GM21737 (cell line): ENCODE measurements around the gene ANK3.
"Not testable (repeated sequence)": the region's sequence is repeated elsewhere in the genome, so short reads cannot be mapped to it uniquely, and the experiment has no call there.

Experiments used
- ATAC-seq: cut with Tn5 transposase; IDR thresholded peaks from one replicate; pipeline ENCODE4 v1.9.1; 2021; ENCODE audit warnings: mild to moderate bottlenecking, moderate library complexity; ENCODE audit not compliant: unreplicated experiment

Gene ANK3

DNA sequence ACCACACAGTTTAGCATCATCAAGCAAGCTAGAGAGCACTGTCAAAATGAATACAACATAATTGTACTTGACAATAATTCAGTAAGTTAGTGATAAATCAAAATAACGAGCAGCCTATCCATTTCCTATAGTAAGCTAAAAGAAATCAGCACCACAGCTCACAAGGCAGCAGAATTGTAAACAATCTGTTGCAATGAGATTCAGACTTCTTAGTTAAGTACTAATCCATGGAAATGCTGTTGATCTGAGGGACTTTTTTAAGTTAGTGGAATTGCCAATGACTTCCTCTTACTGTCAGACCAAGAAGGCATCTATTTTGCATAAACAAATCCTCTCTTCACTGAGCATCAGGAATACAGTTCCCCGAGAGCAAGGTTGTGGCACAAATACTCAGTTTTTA, 346.8 kb downstream of the ANK3 start:
- ATAC-seq: no peak

DNA sequence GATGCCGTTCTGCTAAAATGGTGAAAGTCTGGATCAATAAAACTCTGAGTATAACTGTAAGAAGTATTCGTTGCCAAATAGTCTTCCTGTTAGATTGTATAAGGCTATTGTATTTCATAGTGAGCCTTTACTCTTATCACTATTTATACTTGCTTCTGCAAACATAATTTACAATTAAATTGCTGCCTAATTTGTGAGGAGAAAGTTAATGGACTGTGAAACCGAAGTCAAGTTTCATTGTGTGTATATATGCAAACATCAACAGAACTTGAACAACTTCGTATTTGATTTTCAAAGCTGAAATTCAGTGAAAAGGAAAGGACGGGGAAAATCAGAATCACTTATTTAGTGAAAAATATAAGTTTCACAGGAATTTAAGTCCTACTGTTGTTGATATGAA, 347.4 kb downstream of the ANK3 start:
- no peak for ATAC-seq

DNA sequence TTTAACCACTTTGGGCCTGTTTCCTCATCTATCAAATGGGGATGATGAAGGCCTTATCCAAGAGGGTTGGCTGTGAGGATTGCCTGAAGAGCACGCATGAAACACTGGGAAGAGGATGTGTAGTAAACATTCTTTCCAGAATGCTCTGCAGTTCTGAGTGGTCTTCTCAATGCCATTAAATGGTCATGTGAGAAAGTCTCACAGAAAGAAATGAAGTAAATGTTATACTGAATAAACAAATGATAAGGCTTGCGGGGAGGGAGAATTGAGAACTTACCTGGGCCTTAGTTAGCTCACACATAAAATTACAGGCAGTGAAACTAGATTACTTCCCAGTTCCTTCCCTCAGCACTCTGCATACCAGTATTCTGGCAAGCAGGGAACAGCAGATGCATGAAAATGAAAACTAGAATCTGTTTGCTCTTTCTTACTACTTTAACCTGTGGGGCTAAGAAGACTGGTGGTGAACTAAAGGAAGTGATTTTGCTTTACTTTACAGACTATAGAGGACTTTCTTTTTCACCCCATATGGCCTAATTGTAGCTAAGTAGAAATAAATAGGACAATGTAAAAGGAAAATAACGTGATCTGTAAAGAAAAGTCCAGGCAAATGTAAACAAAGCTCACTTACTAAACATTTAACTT, 348.1 kb downstream of the ANK3 start:
- ATAC-seq: no peak

DNA sequence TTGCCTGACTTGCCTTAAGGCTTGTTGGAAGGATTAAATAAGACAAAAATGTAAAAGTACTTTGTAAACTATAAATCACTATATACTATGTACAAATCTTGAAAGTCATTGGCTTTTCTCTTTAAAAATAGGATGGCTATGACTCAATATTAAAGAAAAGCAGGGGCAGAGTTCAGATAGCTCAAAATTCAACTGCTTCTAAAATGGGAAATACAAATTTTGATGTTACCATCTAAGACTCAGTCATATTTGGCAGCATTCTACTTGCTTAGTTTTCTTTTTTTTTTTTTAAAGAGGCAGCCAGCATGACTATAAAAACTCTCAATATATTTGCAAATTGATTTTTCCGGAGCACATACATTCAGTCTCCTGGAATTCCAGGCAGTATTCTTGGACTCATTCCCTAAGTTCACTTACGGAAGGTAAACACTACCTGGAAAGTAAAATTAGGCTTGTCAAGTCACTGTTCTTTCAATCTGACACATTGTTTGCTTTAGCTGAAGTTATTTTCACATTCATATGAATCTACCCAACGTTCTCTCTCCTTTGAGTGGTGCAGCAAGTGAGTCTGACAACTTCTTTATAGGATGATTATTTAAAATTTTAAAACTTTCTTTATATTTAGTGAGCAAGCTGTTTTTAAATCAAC, 349.5 kb downstream of the ANK3 start:
- no peak for ATAC-seq

DNA sequence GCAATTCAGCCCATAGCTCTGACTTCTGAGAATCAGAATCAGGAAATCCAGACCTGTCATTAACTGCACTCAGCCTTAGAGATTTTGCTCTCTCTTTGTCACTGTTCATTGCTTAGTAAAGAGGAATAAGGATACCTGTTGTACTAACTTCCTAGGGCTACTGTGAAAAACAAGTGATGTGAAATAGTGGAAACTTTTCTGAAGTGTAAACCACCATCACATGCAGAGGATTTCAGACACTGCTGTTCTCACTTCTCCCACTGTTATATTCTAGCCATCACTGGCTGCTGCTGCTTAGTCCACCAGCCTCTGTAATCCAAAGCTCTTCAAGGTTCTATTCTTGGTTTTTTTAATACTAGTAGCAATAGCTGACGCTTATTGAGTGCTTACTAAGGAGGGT, 353.7 kb downstream of the ANK3 start:
- ATAC-seq: no peak

DNA sequence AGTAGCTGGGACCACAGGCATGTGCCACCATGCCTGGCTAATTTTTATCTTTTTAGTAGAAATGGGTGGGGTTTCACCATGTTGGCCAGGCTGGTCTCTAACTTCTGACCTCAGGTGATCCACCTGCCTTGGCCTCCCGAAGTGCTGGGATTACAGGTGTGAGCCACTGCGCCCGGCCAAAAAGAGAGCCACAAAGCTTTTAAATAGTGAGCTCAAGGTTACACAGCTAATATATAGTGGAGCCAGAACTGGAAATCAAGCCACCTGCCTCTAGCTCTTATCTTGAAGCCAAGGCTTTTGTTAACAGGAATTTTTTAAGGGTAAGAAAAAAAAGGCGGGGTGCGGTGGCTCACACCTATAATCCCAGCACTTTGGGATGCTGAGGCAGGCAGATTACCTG, 354.3 kb downstream of the ANK3 start:
- not testable (repeated sequence) for ATAC-seq

DNA sequence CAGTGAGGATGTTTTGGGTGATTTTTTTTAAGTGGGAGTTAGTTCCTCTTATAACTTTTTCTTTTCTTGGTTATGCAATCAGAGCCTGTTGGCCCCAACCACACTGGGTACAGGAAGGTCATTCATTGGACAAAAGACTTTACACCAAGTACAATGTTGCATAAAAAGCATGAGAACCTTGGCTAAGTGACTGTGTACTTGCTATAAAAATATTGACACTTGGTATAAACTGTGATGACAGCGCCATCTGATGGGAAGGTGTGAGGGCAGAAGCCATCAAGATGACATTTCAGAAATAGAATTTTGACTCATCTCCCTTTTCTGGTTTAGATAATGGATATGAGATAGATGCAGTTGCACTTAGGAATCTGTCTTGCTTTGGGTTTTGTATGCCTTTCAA, 357.0 kb downstream of the ANK3 start:
- no peak for ATAC-seq

DNA sequence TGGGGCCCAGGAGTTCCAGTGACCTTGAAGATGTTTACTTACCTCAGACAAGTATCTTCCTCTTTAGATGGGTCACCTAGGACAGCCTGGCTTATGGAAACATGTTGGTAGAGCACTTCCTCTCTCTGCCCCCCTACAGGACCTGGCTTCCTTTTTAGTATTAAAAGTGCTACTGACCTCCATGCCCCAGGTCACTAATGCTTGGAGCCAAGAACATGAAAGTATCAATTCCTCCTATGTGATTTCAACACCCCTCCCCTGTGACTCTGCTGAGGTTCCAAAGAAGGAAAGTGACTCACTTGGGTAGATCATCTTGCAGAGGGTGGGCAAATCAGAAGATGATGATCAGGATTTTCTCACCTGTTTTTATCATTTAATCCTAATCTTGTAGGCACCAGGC, 358.0 kb downstream of the ANK3 start:
- peak; percentile 63 for ATAC-seq

DNA sequence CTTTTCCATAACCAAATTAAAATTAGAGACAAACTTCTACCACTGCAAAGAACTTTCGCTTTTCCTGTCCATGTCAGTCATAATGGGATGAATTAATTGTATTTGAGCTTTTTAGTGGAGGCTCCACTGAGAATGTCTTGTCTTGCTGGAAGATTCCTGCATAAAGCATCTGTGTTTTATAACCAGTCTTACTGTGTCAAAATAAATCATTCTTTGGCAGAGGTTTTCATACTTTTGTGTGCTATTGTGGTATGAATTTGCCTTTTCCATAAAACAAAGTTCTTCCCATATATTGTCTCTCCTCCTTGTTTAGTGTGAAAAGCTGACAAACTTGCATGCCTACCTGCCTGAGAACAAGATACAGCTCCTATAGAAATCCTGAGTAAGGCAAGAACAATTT, 358.5 kb downstream of the ANK3 start:
- no peak for ATAC-seq

DNA sequence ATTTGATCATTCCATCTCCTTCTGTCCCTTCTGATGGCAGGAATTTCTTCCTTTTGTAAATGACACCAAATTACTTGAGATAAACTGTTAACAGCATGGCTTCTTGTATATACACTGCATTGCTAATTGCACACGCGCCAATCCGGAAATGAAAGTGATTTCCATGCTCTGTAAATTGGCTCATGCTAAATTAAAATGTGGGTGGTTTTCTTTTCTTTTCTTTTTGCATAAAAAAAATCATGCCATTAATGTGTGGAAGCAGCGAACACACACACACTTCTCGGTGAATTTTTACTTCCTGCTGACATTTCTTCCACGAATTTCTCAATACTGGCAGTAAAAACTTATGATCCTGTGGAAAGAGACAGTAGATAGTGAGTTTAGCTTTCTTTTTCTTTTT, 360.2 kb downstream of the ANK3 start:
- no peak for ATAC-seq

DNA sequence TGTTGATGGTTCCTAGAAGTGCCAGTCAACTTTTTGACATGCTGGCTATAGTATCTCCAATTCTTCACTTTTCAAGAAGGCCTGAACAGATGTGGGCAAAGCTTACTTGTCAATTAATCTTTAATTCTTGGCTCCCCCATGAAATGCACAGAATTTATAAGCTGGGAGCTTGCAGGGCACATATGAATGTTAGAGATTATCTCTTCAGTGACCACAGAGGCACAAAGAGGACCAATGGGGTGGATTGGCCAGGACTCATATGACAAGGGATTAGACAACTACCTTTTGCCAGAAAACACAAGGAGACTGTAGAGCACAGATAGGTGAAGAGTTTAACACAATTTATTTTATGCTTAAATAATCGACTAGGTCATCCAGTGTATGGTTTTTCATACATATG, 361.6 kb downstream of the ANK3 start:
- ATAC-seq: no peak

DNA sequence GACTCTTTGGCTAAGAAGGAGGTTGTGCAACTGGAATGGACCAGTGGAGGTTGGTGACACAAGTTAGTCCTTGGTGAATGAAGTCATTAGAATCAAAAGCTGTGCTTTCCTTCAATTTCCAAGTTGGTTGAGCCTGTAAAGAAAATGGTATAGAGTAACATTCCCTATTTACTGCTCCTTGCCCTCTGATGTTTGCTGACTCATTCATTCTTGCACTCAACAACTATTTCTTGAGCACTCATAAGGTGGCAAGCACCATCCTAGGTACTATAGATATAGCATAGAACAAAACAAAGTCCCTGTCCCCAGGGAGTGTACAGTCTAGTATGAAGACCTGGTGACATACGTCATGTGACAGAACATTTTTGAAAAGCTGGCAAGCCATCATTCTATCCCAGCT, 364.4 kb downstream of the ANK3 start:
- ATAC-seq: no peak

DNA sequence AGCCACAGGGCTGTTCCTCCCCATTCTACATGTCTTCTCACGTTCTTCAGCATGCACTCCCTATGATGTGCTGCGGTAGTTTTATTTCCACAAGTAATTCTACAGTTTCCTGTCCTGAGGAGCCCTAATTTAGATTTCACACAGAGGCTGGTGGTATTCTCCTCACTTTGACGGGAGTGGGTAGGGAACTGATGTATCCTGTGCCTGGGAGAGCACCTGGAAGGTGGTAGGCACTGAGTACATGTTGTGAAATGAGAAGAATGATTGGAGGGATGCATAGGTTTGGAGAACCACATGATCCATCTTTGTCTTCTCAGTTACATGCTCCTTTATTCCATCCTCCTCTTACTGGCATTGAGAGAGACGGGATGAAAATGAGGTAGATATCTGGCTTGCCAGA, 365.2 kb downstream of the ANK3 start:
- no peak for ATAC-seq

DNA sequence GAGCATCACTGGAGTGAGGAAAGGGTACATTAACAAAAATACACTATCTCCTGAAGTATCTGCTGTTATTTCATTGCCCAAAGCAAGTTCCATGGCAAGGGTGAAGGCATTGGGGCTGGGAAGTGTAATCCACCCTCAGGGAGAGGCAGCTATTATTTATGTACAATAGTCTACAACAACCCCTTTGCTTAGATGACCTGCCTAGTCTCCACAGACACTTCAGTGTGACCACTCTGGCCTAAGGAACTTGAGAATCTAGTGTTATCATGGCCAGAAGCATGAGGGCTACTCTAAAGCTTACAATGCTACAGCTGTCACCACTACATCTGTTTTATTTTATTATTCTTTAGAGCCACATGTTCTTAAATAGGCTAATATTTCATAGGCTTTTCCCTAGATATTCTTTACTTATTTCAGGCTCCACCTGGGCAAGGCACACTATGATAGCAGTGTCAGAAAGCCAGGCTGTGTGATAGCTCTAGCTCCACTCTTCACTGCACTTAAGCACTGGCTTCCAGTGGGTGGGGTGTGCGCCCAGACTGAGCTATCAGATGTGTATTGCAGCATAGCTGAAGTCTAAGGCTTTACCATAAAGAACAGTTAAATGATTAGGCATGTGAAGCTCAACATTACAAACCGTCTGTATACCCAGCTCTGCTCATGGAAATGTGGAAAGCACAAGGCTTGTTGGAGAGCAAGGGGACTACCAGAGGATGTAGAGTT, 366.4 kb downstream of the ANK3 start:
- ATAC-seq: no peak

DNA sequence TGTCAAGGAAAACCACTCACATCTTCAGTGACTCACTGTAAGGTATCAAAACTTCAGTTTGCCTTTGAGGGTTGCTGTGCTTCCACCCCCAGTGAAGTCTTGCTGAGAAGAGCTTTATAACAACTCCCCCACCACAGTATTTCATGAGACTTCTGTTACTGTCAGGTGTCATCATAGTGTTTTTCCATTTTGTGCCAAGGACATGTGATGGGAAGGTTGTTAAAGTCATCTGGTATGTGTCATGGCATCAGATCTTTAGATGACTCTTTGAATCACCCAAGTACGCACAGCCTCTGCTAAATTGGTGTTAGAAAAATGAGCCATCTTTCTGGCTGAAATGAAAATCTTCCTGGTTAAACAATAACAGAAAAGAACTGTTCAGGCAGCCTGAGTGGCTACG, 368.3 kb downstream of the ANK3 start:
- ATAC-seq: no peak

DNA sequence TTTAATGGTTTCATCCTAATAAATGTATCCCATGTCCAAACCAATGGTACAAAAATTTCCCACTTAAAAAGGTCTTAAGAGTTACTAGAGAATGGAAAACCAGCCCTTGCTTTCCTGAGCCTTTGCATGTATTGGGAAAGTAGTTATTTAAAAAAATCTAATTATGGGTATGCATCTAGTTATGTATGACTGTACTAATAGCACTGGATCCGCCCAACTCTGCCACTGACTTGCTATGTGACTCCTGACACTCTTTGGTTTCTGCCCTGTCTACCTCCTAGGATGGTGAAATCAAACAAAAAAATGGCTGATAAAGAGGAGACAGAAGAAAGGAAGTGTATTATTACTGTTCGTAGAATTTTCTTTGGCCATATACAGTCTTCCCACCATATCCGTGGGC, 372.9 kb downstream of the ANK3 start:
- no peak for ATAC-seq

DNA sequence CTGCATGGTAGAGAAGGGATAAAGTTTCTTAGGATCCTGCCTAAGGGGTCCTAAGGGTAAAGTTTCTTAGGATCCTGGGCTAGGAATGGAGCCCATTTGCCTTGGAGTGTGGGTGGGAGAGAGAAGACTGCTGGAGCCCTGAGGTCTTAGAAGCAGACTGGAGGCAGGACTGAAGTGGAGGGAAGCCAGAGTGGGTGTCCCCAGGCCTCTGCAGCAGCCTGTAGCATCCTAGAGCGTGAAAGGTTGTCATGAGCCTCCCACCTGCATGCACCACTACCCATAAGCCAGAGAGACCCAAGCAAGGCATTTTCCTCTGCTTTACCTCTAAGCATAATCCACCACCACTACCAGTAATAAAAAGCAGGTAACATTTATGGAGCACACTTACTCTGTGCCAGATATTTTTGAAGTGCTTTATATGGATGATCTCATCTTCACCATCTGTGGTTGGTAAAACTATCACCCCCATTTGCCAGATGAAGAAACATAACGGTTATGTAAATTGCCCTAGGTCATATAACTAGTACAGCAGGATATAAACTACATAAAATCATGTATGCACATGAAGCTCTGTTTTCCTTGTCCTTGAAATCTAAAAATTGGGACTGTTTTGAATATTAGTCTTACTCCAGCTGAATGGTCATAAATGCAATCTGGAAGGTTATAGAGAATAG, 379.8 kb downstream of the ANK3 start:
- no peak for ATAC-seq

DNA sequence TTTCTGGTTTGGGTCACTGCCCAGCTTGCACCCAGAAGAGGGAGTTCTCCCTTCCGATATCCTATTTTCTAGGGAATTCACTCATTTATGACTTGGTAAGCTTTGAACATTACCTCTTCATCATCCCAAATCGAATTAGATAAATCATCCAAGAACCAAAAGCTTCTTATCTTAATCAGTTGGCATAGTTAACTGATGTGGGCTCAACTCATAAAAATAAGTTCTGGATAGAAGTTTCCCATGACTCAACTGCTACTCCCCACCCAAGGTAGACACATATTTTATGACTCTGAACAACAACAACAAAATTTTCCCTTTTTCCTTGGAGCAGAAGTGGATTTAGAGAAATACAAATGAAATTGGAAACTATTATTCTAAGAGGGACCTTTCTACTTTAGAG, 380.4 kb downstream of the ANK3 start:
- no peak for ATAC-seq

DNA sequence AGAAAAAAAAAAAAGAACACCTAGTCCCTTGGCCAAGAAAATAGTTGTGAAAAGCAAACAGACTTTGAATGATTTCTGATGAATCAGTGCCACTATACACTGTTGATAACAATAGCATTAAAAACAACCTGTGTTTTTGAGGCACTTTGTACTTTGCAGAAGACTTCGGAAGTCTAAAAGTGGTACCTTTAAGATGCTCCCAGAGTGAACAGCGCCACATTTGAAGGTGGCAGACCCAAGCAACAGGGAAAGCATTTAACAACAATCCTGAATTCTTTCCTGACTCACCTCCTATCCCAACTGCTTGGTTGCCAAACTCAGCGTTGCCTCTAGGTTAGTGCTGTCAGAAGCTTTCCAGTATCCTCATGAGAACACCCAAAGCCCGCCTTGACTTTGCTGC, 380.9 kb downstream of the ANK3 start:
- no peak for ATAC-seq

DNA sequence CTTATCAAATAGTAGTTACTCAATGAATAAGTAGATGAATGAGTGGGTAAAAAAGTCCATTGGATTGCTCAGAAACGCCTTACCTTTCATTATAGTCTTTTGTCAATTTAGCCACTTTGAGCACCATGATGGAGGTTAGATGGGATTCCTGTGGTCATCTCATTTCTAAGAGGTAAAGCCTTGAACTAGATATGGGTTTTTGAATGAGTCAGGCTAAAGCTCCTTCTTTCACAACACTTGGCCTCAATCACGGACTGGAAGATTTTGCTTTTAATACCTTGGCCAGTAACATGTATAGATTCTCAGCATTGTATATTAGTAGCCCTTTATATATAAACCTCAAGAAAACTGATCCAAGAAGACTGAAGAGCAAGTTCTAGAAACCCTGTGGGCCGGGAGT, 383.6 kb downstream of the ANK3 start:
- no peak for ATAC-seq

DNA sequence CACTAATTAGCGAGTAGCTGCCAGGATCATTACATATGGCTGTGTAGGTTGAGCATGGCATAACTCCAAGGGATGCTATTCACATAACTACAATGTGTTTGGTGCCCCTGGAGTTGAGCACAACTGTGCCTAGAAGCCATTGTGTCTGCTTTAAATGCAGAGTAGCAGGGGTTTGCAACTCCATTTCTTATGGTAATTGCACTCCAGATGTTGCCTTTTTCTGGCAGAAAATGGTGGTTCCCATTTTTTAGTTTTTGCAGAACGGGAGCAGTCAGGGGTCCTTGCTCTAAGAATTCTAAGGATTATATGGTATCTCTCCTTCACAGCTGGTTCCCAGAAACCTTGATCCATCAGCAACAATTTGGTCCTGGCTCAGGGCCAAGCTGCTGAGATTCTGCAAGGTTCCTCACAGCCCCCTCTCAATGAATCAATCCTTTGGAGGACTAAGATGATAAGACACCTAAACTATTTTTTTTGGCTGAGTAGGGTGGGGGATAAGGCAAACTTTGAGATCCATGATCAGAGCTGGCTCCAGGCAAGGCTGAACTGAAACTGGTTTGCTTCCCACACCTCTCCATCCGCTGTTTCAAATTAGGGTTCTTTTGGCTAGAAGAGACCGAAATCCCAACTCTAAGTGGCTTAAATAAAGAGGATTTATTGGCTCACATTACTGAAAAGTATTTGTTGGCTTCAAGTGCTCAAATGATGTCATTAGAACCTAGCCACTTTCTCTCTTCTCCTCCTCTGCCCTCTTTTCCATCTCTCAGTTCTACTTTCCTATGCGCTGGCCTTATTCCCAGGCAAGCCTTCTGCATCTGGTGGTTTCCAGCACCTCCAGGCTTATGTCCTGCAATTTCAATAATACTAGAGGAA, 385.8 kb downstream of the ANK3 start:
- no peak for ATAC-seq
